Measurements from ENCODE around the gene TFDP2.

DNA sequence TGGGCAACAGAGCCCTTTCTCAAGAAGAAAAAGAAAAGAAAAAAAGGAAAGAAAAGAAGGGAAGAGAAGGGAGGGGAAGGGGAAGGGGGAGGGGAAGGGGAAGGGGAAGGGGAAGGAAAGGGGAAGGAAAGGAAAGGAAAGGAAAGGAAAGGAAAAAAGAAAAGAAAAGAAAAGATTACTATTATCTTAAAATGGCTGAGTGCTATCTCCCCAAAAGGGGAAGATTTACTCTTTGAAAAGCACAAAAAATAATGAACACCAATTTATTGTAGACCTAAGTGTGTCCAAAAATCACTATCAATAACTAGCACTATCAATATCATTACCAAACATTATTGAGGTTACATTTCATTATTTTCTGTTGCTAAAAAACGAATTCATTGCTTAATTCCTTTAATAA, 183.9 kb downstream of the TFDP2 start:
- TF ChIP-seq, protein P1, sequence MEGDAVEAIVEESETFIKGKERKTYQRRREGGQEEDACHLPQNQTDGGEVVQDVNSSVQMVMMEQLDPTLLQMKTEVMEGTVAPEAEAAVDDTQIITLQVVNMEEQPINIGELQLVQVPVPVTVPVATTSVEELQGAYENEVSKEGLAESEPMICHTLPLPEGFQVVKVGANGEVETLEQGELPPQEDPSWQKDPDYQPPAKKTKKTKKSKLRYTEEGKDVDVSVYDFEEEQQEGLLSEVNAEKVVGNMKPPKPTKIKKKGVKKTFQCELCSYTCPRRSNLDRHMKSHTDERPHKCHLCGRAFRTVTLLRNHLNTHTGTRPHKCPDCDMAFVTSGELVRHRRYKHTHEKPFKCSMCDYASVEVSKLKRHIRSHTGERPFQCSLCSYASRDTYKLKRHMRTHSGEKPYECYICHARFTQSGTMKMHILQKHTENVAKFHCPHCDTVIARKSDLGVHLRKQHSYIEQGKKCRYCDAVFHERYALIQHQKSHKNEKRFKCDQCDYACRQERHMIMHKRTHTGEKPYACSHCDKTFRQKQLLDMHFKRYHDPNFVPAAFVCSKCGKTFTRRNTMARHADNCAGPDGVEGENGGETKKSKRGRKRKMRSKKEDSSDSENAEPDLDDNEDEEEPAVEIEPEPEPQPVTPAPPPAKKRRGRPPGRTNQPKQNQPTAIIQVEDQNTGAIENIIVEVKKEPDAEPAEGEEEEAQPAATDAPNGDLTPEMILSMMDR (IDR thresholded peaks at IDR 0.05 in 8 of 11, conservative IDR thresholded peaks at IDR 0.05 in 3 of 11), result no peak
- TF ChIP-seq POLR2AphosphoS5 (IDR thresholded peaks at IDR 0.05), result no peak
